GM12872 (cell line): ENCODE measurements around the gene EIF2A.

Experiments
- TF ChIP-seq, protein P1 (sequence below): IDR thresholded peaks from 3 replicates; pipeline ENCODE4 v1.5.1; 2011; ENCODE audit warnings: low read depth, mild to moderate bottlenecking, low read length, moderate library complexity; ENCODE audit not compliant: insufficient read depth

The EIF2A gene

DNA sequence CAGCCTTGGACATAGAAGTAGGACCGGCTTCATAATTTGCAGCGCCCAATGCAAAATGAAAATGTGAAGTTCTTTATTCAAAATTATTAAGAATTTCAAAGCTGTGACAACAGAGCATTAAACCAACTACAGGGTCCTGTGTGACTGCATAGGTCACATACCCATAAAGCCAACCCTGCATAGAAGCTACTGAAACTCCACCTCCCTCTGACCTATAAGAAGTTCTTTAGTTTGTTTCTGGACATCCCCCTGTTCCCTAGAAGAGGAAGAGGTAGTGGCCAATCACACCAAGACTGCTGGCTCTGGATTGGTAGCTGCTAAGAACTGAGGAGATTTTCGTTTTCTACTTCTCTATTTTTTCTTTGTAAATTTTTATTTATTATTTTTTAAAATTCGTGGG, 47.6 kb downstream of the EIF2A start:
- TF ChIP-seq, protein P1, sequence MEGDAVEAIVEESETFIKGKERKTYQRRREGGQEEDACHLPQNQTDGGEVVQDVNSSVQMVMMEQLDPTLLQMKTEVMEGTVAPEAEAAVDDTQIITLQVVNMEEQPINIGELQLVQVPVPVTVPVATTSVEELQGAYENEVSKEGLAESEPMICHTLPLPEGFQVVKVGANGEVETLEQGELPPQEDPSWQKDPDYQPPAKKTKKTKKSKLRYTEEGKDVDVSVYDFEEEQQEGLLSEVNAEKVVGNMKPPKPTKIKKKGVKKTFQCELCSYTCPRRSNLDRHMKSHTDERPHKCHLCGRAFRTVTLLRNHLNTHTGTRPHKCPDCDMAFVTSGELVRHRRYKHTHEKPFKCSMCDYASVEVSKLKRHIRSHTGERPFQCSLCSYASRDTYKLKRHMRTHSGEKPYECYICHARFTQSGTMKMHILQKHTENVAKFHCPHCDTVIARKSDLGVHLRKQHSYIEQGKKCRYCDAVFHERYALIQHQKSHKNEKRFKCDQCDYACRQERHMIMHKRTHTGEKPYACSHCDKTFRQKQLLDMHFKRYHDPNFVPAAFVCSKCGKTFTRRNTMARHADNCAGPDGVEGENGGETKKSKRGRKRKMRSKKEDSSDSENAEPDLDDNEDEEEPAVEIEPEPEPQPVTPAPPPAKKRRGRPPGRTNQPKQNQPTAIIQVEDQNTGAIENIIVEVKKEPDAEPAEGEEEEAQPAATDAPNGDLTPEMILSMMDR = no peak

DNA sequence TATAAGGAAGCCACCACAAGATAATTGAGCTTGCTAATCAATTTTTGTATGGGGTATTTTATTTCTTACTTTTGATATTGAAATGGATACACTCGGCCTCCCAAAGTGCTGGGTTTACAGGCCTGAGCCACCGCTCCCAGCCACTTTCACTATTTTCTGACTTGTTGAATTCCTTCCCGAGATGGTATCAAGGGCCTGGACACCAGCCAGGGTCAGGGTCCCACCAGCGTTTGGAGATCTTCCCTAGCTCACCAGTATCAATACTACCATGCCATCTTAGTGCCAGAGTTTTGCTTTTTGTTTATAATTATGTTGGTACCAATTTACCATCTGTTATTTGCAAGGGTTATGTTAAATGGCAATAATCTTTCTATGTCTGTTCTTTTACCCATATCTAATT, 51.1 kb downstream of the EIF2A start:
- TF ChIP-seq, protein P1 = no peak

DNA sequence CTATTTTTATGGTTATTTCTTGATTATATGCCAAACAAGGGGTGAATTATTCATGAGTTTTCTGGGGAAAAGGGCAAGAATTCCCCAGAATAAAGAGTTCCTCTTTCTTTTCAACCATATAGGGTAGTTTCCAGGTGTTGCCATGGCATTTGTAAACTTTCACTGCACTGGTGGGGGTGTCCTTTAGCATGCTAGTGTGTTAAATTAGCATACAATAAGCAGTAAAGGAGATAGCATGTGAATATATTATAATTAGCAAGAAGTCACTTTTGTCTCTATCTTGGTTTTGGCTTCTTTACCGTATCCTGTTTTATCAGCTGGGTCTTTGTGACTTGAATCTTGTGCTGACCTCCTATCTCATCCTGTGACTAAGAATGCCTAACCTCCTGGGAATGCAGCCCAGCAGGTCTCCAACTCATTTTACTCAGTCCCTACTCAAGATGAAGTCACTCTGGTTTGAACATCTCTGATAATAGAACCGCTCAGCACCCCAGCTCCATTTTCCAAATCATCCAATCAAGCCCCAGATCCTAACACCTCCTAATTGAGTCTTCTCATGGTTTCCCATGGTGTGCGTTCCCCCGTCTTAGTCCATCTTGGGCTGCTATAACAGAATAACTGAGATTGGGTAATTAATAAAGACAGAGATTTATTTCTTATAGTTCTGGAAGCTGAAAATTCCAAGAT, 53.2 kb downstream of the EIF2A start:
- TF ChIP-seq, protein P1 = no peak

DNA sequence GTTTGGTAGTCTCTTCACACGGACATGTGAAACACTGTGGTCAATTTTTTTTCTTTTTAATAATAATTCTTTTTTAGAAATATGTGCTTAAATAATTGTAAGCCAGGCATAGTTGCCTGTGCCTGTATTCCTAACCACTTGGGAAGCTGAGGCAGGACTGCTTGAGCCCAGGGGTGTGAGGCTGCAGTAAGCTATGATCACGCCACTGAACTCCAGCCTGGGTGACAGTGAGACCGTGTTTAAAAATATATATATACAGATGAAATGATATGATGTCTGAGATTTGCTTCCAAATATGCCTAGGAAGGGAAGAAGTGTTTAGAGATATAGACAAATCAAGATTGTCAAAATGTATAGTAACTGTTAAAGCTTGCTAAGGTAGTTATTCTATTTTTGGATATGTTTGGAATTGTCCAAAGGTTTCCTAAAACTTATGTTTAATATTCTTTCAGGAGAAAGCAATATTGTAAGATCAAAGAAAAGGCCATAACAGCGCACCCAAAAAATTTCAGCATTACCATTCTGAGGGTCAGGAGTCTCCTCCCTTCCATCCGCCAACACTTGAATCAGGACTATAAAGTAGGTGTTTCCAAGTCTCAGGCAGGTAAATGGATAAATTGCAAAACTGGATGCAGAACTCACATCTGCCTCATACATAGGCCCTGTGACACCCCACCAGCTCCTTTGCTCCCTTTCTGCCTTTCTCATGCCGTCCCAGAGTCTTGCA, 56.0 kb downstream of the EIF2A start:
- TF ChIP-seq, protein P1 = no peak

DNA sequence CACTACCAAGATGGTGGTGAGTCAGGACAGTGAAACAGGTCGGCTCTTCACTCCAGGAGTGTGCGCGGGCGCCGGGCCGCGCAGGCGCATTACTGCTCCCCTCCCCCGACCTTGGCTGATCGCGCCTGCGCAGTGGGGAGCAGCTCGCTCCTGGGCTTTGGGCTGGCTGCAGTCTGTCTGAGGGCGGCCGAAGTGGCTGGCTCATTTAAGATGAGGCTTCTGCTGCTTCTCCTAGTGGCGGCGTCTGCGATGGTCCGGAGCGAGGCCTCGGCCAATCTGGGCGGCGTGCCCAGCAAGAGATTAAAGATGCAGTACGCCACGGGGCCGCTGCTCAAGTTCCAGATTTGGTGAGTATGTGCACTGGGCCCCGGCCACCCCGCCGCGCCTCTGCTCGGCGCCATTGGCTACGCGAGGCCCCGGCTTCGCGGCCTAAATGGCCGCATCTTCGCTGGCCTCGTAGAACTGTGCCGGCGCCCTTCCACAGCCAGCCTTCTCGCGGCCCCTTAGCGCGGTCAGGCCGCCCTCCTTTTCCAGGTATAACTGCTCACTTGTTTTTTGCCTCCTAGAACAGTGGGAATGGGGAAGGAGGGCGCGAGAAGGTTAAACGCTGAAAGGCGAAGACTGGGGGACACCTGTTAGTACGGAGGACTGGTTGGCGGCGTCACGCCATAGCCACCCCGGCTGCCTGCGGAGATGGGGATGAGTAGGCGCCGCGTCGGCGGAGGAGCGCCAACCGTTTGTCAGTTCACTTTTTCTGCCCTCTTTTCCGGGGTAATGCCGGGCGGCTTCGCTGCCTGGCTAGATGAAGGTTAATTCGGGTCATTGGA, 56.8 kb downstream of the EIF2A start, which contains the start of gene SELENOT:
Gene SELENOT, plus strand, starts transcription at position 169 of the 827 bp plus-strand sequence. Its CDS starts 42 bp downstream, at position 211.
- TF ChIP-seq, protein P1 = no peak

DNA sequence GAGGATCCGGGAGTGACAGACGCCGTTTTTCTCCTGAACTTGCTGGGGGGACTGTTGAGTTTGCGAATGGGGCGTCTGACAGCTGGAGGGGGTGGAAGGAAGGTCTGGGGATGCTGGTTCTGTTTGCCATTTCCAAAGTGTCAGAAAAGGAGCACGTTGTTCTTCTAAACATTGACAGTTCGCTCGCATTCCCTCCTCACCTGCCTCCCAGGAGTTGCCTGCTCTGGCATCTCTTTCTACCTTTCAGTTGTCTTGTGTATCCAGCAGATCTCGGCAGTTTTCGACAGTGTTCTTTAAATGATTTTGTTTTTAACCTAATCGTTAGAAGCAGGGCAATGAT, 57.4 kb downstream of the EIF2A start:
- TF ChIP-seq, protein P1 = no peak

DNA sequence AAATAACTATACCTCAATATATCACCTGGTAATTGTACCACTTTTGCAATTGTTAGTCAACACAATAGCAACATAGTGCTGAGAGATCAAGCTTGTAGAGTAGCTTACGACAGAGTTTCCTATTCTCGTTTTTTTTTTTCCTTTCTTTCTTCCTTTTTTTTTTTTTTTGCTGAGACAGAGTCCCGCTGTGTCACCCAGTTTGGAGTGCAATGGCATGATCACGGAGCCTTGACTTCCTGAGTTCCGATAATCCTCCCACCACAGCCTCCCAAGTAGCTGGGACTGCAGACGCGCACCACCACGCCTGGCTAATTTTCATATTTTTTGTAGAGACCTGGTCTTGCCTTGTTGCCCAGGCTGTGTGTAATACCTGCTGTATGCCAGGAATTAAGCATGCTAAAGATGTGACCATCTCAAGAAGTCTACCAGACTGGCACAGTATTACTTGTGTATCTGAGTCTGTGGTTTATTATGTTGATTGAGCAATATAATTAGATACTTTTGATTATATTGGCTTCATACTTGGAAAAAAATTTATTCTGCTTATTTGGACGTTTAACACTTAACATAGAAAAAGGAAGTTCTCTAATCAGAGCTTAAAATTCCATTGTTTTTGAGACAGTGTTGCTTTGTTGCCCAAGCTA, 59.5 kb downstream of the EIF2A start:
- TF ChIP-seq, protein P1 = no peak
